SU-DHL-6 (cell line): ENCODE data around the gene GPBP1L1.

Experiments
- EZH2phosphoT487 ChIP-seq: fragments of 200-600 bp; sonication (generic), shearing (Covaris generic); conservative IDR thresholded peaks from 2 replicates; pipeline ENCODE4 v1.6.1; 2018; ENCODE audit warnings: mild to moderate bottlenecking, antibody characterized with exemption, low read length, moderate library complexity, mixed read lengths
- TF ChIP-seq, protein P1 (sequence below): fragments of 200-600 bp; sonication (generic); IDR thresholded peaks from one replicate; pipeline ENCODE4 v1.5.1; 2017; ENCODE audit warnings: antibody characterized with exemption, mild to moderate bottlenecking, low read length, moderate library complexity; ENCODE audit not compliant: insufficient read depth, poor library complexity, severe bottlenecking

GRCh38 chr1:45678489-45678888 lies 7.8 kb downstream of the GPBP1L1 start:
- TF ChIP-seq, protein P1, sequence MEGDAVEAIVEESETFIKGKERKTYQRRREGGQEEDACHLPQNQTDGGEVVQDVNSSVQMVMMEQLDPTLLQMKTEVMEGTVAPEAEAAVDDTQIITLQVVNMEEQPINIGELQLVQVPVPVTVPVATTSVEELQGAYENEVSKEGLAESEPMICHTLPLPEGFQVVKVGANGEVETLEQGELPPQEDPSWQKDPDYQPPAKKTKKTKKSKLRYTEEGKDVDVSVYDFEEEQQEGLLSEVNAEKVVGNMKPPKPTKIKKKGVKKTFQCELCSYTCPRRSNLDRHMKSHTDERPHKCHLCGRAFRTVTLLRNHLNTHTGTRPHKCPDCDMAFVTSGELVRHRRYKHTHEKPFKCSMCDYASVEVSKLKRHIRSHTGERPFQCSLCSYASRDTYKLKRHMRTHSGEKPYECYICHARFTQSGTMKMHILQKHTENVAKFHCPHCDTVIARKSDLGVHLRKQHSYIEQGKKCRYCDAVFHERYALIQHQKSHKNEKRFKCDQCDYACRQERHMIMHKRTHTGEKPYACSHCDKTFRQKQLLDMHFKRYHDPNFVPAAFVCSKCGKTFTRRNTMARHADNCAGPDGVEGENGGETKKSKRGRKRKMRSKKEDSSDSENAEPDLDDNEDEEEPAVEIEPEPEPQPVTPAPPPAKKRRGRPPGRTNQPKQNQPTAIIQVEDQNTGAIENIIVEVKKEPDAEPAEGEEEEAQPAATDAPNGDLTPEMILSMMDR = no peak
- TF ChIP-seq EZH2phosphoT487 = no peak
